Adrenal gland (tissue), 12 donors: ENCODE data around the gene MPI. TPM values are rescaled to one million over a fixed set of nuclear protein-coding genes. Genes with fewer than 3 reads are reported as not detected.
"Not testable (repeated sequence)": the region's sequence is repeated elsewhere in the genome, so short reads cannot be mapped to it uniquely, and the experiment has no call there.

Experiments
- DNase-seq, 7 donors: peaks; one replicate each; pipeline ENCODE4 v3.0.0-alpha.2; 2019 to 2020
- H3K27ac ChIP-seq, 5 donors: fragments of 200-600 bp; sonication (generic) in 4 of 5; 1 replicate in 3 of 5; 2 replicates in 2 of 5; pipeline versions ENCODE4 v1.5.1 to v1.8.0; 2016 to 2020; ENCODE audit warnings: mild to moderate bottlenecking in 1 of 5
- H3K27me3 ChIP-seq: fragments of 200-600 bp; 2 replicates; pipeline ENCODE4 v1.8.0; 2021
- H3K36me3 ChIP-seq, 2 donors: fragments of 200-600 bp; replicated peaks in 1 of 2; 1 replicate in 1 of 2; 2 replicates in 1 of 2; pipeline versions ENCODE4 v1.5.1 to v1.8.0; 2018 to 2022
- H3K4me1 ChIP-seq, 2 donors: fragments of 200-600 bp; replicated peaks in 1 of 2; 1 replicate in 1 of 2; 2 replicates in 1 of 2; pipeline versions ENCODE4 v1.5.1 to v1.8.0; 2018 to 2021
- H3K4me3 ChIP-seq, 4 donors: fragments of 200-600 bp; sonication (generic) in 3 of 4; one replicate each; pipeline ENCODE4 v1.5.1; 2016 to 2018
- H3K9me3 ChIP-seq, 3 donors: fragments of 200-600 bp; sonication (generic) in 1 of 3; replicated peaks in 1 of 3; 1 replicate in 2 of 3; 2 replicates in 1 of 3; pipeline versions ENCODE4 v1.5.1 to v1.8.0; 2016 to 2021
- POLR2A ChIP-seq, 2 donors: fragments of 450-650 bp; IDR thresholded peaks; one replicate each; pipeline ENCODE4 v1.6.1; 2017; ENCODE audit warnings: antibody characterized with exemption in 2 of 2, mild to moderate bottlenecking in 2 of 2, moderate library complexity in 1 of 2
- WGBS, 4 donors: extraction: QIAGEN DNeasy Blood & Tissue Kit in 2 of 4; methylation state at CpG; one replicate each; pipeline versions ENCODE4 v1.1.5 to v1.1.7; 2013 to 2017; 5-methylcytosine and 5-hydroxymethylcytosine counted together
- intact Hi-C, 2 donors: fragments of 100-400 bp; cut with DNase I; formaldehyde crosslinking; loops; one replicate each; pipeline versions ENCODE4 v1.14.1 to v1.15.0; 2022 to 2023
- polyA plus RNA-seq, 3 donors: library from polyadenylated mRNA; stranded (reverse); fragments of 200-250 nt in 2 of 3; fragments of 350-450 nt in 1 of 3; fragmentation: Illumina TruSeq in 1 of 3; extraction: RNeasy Lipid Tissue Mini Kit (QIAGEN cat#74804) in 1 of 3; gene quantifications; one replicate each; pipeline ENCODE4 v1.2.3, GENCODE V29; 2013 to 2014
- total RNA-seq, 9 donors: library from RNA; depleted of rRNA in 4 of 9; stranded (reverse); fragments of >200 nt in 4 of 9; fragments of 120-200 nt in 1 of 9; fragmentation: NEBNext Ultra II Directional in 1 of 9; extraction: Animal tissue kit (Norgen Biotek cat#: 25700) in 1 of 9; gene quantifications; one replicate each; pipeline versions ENCODE4 v1.1.0 to v1.2.4, GENCODE V29; 2013 to 2023
- TF ChIP-seq, protein P1 (sequence below), 6 experiments: fragments of 450-650 bp in 4 of 6; fragments of 200-600 bp in 2 of 6; sonication (generic) in 1 of 6; IDR thresholded peaks; 1 replicate in 5 of 6; 2 replicates in 1 of 6; pipeline versions ENCODE4 v1.5.1 to v1.8.0; 2016 to 2021; ENCODE audit warnings: antibody characterized with exemption in 6 of 6, mild to moderate bottlenecking in 2 of 6, moderate library complexity in 1 of 6
- donor health status: healthy with polysubstance abuse.
- donor health status: Bipolar disorder and iron deficiency.
- donor health status: DM: yes; HTN: yes; CAD: no.
- donor health status: DM: no; HTN: no; CAD: no.
- donor health status: DM: no; HTN: no; CAD: no.
- donor health status: DM: yes; HTN: yes; CAD: no.

MPI gene
- total and polyA plus RNA-seq, 12 donors = 26.2 to 218 (median 105) TPM

- intact Hi-C loops = no loop called here
- 82 to 92% (median 87%) methylated on average over 5 of the region's 5 CpGs for WGBS, 4 donors
- no peaks in the 10 kb centered on the region for H3K36me3 ChIP-seq
- no peaks in the 10 kb centered on the region for H3K27me3 ChIP-seq
- TF ChIP-seq POLR2A (IDR thresholded peaks at IDR 0.05) = no peak
- TF ChIP-seq, protein P1, sequence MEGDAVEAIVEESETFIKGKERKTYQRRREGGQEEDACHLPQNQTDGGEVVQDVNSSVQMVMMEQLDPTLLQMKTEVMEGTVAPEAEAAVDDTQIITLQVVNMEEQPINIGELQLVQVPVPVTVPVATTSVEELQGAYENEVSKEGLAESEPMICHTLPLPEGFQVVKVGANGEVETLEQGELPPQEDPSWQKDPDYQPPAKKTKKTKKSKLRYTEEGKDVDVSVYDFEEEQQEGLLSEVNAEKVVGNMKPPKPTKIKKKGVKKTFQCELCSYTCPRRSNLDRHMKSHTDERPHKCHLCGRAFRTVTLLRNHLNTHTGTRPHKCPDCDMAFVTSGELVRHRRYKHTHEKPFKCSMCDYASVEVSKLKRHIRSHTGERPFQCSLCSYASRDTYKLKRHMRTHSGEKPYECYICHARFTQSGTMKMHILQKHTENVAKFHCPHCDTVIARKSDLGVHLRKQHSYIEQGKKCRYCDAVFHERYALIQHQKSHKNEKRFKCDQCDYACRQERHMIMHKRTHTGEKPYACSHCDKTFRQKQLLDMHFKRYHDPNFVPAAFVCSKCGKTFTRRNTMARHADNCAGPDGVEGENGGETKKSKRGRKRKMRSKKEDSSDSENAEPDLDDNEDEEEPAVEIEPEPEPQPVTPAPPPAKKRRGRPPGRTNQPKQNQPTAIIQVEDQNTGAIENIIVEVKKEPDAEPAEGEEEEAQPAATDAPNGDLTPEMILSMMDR (IDR thresholded peaks at IDR 0.05) = no peak
- no peak for DNase-seq
- H3K4me1 ChIP-seq = peaks cover 12 to 16% of the 10 kb centered on the region in 2 donors
- H3K9me3 ChIP-seq = no peaks in the 10 kb centered on the region
- H3K27ac ChIP-seq = no peak overlapping the region
- no peak overlapping the region for H3K4me3 ChIP-seq
Observed at GRCh38 chr15:74885461-74885860, 4.4 kb upstream of the MPI start.

DNA sequence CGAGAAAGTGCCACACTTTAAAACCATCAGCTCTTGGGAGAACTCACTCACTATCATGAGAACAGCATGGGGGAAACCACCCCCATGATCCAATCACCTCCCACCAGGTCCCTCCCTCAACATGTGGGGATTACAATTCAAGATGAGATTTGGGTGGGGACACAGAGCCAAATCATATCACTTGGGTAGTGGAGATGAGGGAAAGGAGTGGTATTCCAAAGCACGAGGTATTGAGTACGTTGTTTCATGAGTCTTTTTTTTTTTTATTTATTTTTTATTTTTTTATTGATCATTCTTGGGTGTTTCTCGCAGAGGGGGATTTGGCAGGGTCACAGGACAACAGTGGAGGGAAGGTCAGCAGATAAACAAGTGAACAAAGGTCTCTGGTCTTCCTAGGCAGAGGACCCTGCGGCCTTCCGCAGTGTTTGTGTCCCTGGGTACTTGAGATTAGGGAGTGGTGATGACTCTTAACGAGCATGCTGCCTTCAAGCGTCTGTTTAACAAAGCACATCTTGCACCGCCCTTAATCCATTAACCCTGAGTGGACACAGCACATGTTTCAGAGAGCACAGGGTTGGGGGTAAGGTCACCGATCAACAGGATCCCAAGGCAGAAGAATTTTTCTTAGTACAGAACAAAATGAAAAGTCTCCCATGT is 2.2 kb upstream of the MPI start:
- H3K9me3 ChIP-seq, H3K4me3 ChIP-seq, H3K27me3 ChIP-seq, H3K36me3 ChIP-seq, DNase-seq, H3K27ac ChIP-seq, intact Hi-C loops: not testable (repeated sequence)
- WGBS, 4 donors = 78 to 91% (median 85%) methylated on average over 6 to 10 of the region's 10 CpGs
- peaks cover 29 to 38% of the 10 kb centered on the region in 2 donors for H3K4me1 ChIP-seq

- WGBS, 4 donors = 83 to 96% (median 88%) methylated on average over 3 to 4 of the region's 4 CpGs
- Histone ChIP-seq H3K4me3 (no peak overlapping the region), H3K4me1 (peaks cover 29 to 39% of the 10 kb centered on the region in 2 donors), H3K9me3 (no peaks in the 10 kb centered on the region), H3K27me3 (no peaks in the 10 kb centered on the region), H3K27ac (peak overlapping the region in 3 of 5 donors; percentile 46 to 92 (median 84)), H3K36me3 (peaks cover 0 to 17% of the 10 kb centered on the region in 2 donors)
- intact Hi-C loops = no loop called here
- TF ChIP-seq, protein P1 (IDR thresholded peaks at IDR 0.05) = no peak
- no peak for TF ChIP-seq POLR2A (IDR thresholded peaks at IDR 0.05)
- no peak for DNase-seq
Observed at GRCh38 chr15:74888716-74889115, 1.1 kb upstream of the MPI start.

DNA sequence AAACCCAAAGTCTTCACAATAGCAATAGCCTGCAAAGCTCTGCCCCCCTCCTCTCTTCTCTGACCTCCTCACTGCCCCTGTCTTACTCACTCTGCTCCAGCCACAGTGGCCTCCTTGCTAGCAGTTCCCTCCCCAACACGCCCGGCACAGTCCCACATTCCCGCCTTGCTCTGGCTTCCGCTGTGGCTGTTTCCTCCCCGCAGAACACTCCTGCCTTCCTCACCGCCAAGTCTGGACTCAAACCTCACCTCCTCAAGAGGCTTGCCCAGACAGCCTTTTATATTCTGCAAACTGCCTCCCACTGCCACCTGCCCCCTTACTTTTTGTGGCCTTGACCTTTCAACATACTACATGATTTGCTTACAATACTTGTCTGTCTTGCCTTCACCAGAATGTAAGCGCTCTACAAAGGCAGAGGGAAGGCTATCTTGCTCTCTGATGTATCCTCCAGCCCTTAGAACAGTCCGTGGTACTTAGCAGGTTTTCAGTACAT is 406 bp upstream of the MPI start:
- peaks cover 29 to 34% of the 10 kb centered on the region in 2 donors for H3K4me1 ChIP-seq
- H3K27ac ChIP-seq = peak overlapping the region; percentile 0 to 92 (median 84)
- peak overlapping the region in 3 of 4 donors; percentile 76 to 96 (median 86) for H3K4me3 ChIP-seq
- DNase-seq = peak in 6 of 7 donors; percentile 52 to 69 (median 57)
- peaks cover 0 to 17% of the 10 kb centered on the region in 2 donors for H3K36me3 ChIP-seq
- intact Hi-C loops = no loop called here
- no peaks in the 10 kb centered on the region for H3K27me3 ChIP-seq
- TF ChIP-seq, protein P1 (IDR thresholded peaks at IDR 0.05) = no peak
- TF ChIP-seq POLR2A (IDR thresholded peaks at IDR 0.05) = no peak
- 10 to 17% (median 13%) methylated on average over 7 to 8 of the region's 8 CpGs for WGBS, 4 donors
- H3K9me3 ChIP-seq = no peaks in the 10 kb centered on the region

- H3K36me3 ChIP-seq = peaks cover 0 to 17% of the 10 kb centered on the region in 2 donors
- intact Hi-C loops = loop anchor here in 1 of 2 donors (10.0 kb wide), 1 partner anchor 46 kb away; the partner anchor contains the start of gene ULK3
- 0% methylated on average over 1 of the region's 1 CpG for WGBS, 4 donors
- peaks cover 29 to 34% of the 10 kb centered on the region in 2 donors for H3K4me1 ChIP-seq
- no peaks in the 10 kb centered on the region for H3K27me3 ChIP-seq
- peak overlapping the region in 1 of 4 donors; percentile 96 for H3K4me3 ChIP-seq
- peak overlapping the region in 4 of 5 donors; percentile 0 to 92 (median 85) for H3K27ac ChIP-seq
- TF ChIP-seq POLR2A (IDR thresholded peaks at IDR 0.05) = peak in 1 of 2 donors; percentile 15
- TF ChIP-seq, protein P1 (IDR thresholded peaks at IDR 0.05) = no peak
- no peaks in the 10 kb centered on the region for H3K9me3 ChIP-seq
- no peak for DNase-seq
Observed at GRCh38 chr15:74890665-74890960, 771 bp downstream of the MPI start.
